Measurements from ENCODE around the gene STYX.

GRCh38 chr14:52716155-52716554 is 13.8 kb upstream of the STYX start:
- TF ChIP-seq CTCF (conservative IDR thresholded peaks at IDR 0.05; ENCODE audit: low read length) (no peak), EZH2phosphoT487 (IDR thresholded peaks at IDR 0.05; ENCODE audit: borderline replicate concordance) (no peak)
